ENCODE data around the gene TTLL9. TPM values are rescaled to one million over a fixed set of nuclear protein-coding genes. Genes with fewer than 3 reads are reported as not detected.
"Not testable (repeated sequence)": the region's sequence is repeated elsewhere in the genome, so short reads cannot be mapped to it uniquely, and the experiment has no call there.

Gene TTLL9
- total RNA-seq, 3 donors from 2014 or later, result 0.16 to 2.9 (median 0.98) TPM

GRCh38 chr20:31920275-31920855 lies 49.9 kb downstream of the TTLL9 start:
- no peak for DNase-seq (ENCODE audit: low spot score in 2 of 2)
- intact Hi-C loops (cut with DNase I; ENCODE audit: low total_unique reads), result no loop called here
- no peak for TF ChIP-seq CTCF (IDR thresholded peaks at IDR 0.05)
- no peaks in the 10 kb centered on the region for H3K9me3 ChIP-seq
- no peaks in the 10 kb centered on the region for H3K36me3 ChIP-seq
- no peak overlapping the region for H3K27ac ChIP-seq
- H3K4me1 ChIP-seq, result no peaks in the 10 kb centered on the region
- H3K27me3 ChIP-seq, result no peaks in the 10 kb centered on the region
- H3K4me3 ChIP-seq, result no peak overlapping the region

GRCh38 chr20:31921480-31921879 lies 51.0 kb downstream of the TTLL9 start:
- H3K27ac ChIP-seq; H3K4me1 ChIP-seq; intact Hi-C loops (cut with DNase I; ENCODE audit: low total_unique reads); H3K4me3 ChIP-seq; H3K9me3 ChIP-seq; DNase-seq (ENCODE audit: low spot score in 2 of 2); H3K27me3 ChIP-seq; H3K36me3 ChIP-seq: not testable (repeated sequence)

- Histone ChIP-seq H3K36me3 (no peaks in the 10 kb centered on the region), H3K4me1 (no peaks in the 10 kb centered on the region), H3K4me3 (no peak overlapping the region), H3K9me3 (no peaks in the 10 kb centered on the region), H3K27ac (no peak overlapping the region), H3K27me3 (no peaks in the 10 kb centered on the region)
- TF ChIP-seq CTCF (IDR thresholded peaks at IDR 0.05) (no peak), POLR2AphosphoS5 (IDR thresholded peaks at IDR 0.05) (no peak), POLR2A (IDR thresholded peaks at IDR 0.05) (no peak)
- DNase-seq (ENCODE audit: low spot score in 2 of 2), result no peak
- intact Hi-C loops (cut with DNase I; ENCODE audit: low total_unique reads), result no loop called here
These were observed 51.7 kb downstream of the TTLL9 start for GRCh38 chr20:31922181-31922580.

- Histone ChIP-seq H3K9me3 (no peaks in the 10 kb centered on the region), H3K4me3 (no peak overlapping the region), H3K27me3 (no peaks in the 10 kb centered on the region), H3K4me1 (no peaks in the 10 kb centered on the region), H3K27ac (no peak overlapping the region), H3K36me3 (no peaks in the 10 kb centered on the region)
- intact Hi-C loops (cut with DNase I; ENCODE audit: low total_unique reads), result no loop called here
- no peak for DNase-seq (ENCODE audit: low spot score in 2 of 2)
- TF ChIP-seq CTCF (IDR thresholded peaks at IDR 0.05) (no peak), POLR2A (IDR thresholded peaks at IDR 0.05) (no peak), POLR2AphosphoS5 (IDR thresholded peaks at IDR 0.05) (no peak)
These were observed 52.2 kb downstream of the TTLL9 start for GRCh38 chr20:31922588-31922987.

GRCh38 chr20:31923388-31924331 lies 53.2 kb downstream of the TTLL9 start:
- no peak for DNase-seq (ENCODE audit: low spot score in 2 of 2)
- H3K4me3 ChIP-seq, result no peak overlapping the region
- H3K4me1 ChIP-seq, result no peaks in the 10 kb centered on the region
- no peaks in the 10 kb centered on the region for H3K27me3 ChIP-seq
- TF ChIP-seq POLR2A (IDR thresholded peaks at IDR 0.05) (no peak), POLR2AphosphoS5 (IDR thresholded peaks at IDR 0.05) (no peak), CTCF (IDR thresholded peaks at IDR 0.05) (no peak)
- intact Hi-C loops (cut with DNase I; ENCODE audit: low total_unique reads), result no loop called here
- H3K27ac ChIP-seq, result no peak overlapping the region
- no peaks in the 10 kb centered on the region for H3K9me3 ChIP-seq
- H3K36me3 ChIP-seq, result no peaks in the 10 kb centered on the region

Data from breast epithelium (tissue), 4 donors.